GM23338 (cell line): ENCODE data around the gene CPE. TPM values are rescaled to one million over a fixed set of nuclear protein-coding genes. Genes with fewer than 3 reads are reported as not detected.

Experiments
- ATAC-seq: fragments of 200-7000 bp; cut with Tn5 transposase; 3 replicates; pipeline ENCODE4 v1.9.1; 2020
- DNase-seq: peaks from one replicate; pipeline ENCODE4 v3.0.0-alpha.2; 2015; ENCODE audit warnings: low spot score
- H2AFZ ChIP-seq: fragments of 200-600 bp; sonication (generic); 2 replicates; pipeline ENCODE4 v1.8.0; 2016; ENCODE audit warnings: antibody characterized with exemption, mild to moderate bottlenecking, moderate library complexity
- H3F3A ChIP-seq: fragments of 200-600 bp; sonication (generic); replicated peaks from 2 replicates; pipeline ENCODE4 v1.8.0; 2017; ENCODE audit warnings: antibody characterized with exemption, mixed run types, low read depth
- H3K27ac ChIP-seq: fragments of 200-600 bp; sonication (generic); 2 replicates; pipeline ENCODE4 v1.6.1; 2016; ENCODE audit warnings: low read depth
- H3K27me3 ChIP-seq: fragments of 200-600 bp; sonication (generic); 2 replicates; pipeline ENCODE4 v1.8.0; 2016; ENCODE audit warnings: mild to moderate bottlenecking, mixed run types, moderate library complexity; ENCODE audit not compliant: insufficient read depth
- H3K36me3 ChIP-seq: fragments of 200-600 bp; sonication (generic); 2 replicates; pipeline ENCODE4 v1.8.0; 2016; ENCODE audit warnings: mild to moderate bottlenecking; ENCODE audit not compliant: insufficient read depth
- H3K4me1 ChIP-seq: fragments of 200-600 bp; sonication (generic); 2 replicates; pipeline ENCODE4 v1.8.0; 2016; ENCODE audit warnings: mild to moderate bottlenecking, moderate library complexity; ENCODE audit not compliant: insufficient read depth
- H3K4me2 ChIP-seq: fragments of 200-600 bp; sonication (generic); 2 replicates; pipeline ENCODE4 v1.7.1; 2017; ENCODE audit warnings: mixed run types
- H3K4me3 ChIP-seq: fragments of 200-600 bp; sonication (generic); 2 replicates; pipeline ENCODE4 v1.6.1; 2016; ENCODE audit warnings: mixed run types
- H3K79me2 ChIP-seq: fragments of 200-600 bp; sonication (generic); replicated peaks from 2 replicates; pipeline ENCODE4 v1.8.0; 2017; ENCODE audit warnings: mild to moderate bottlenecking; ENCODE audit not compliant: insufficient read depth
- H3K9me2 ChIP-seq: fragments of 200-600 bp; sonication (generic); 2 replicates; pipeline ENCODE4 v1.8.0; 2017; ENCODE audit not compliant: insufficient read depth
- H4K20me1 ChIP-seq: fragments of 200-600 bp; sonication (generic); replicated peaks from 2 replicates; pipeline ENCODE4 v1.8.0; 2017; ENCODE audit warnings: mild to moderate bottlenecking; ENCODE audit not compliant: insufficient read depth
- H3K27ac Mint-ChIP-seq: 2 replicates; pipeline ENCODE4 v1.8.0; 2020; ENCODE audit warnings: inconsistent platforms, mild to moderate bottlenecking, moderate library complexity, mixed read lengths
- H3K27me3 Mint-ChIP-seq: 3 replicates; pipeline ENCODE4 v1.8.0; 2022; ENCODE audit warnings: low read depth, mild to moderate bottlenecking, moderate library complexity, mixed read lengths, inconsistent platforms; ENCODE audit not compliant: insufficient read depth, poor library complexity
- H3K36me3 Mint-ChIP-seq: 3 replicates; pipeline ENCODE4 v1.8.0; 2021; ENCODE audit warnings: low read depth, mild to moderate bottlenecking, inconsistent platforms, moderate library complexity, mixed read lengths
- H3K4me1 Mint-ChIP-seq: 3 replicates; pipeline ENCODE4 v1.8.0; 2020; ENCODE audit warnings: mild to moderate bottlenecking, inconsistent platforms, mixed read lengths
- H3K4me3 Mint-ChIP-seq: 3 replicates; pipeline ENCODE4 v1.8.0; 2021; ENCODE audit warnings: moderate library complexity, mild to moderate bottlenecking, inconsistent platforms, mixed read lengths
- H3K9me3 Mint-ChIP-seq: 3 replicates; pipeline ENCODE4 v1.8.0; 2020; ENCODE audit warnings: moderate library complexity, mild to moderate bottlenecking, inconsistent platforms, mixed read lengths
- EZH2phosphoT487 ChIP-seq: fragments of 200-600 bp; sonication (generic); IDR thresholded peaks from one replicate; pipeline ENCODE4 v1.8.1; 2018; ENCODE audit warnings: antibody characterized with exemption; ENCODE audit not compliant: unreplicated experiment
- POLR2AphosphoS5 ChIP-seq: IDR thresholded peaks from 2 replicates; pipeline ENCODE4 v1.6.1; 2016; ENCODE audit warnings: antibody characterized with exemption, low read depth
- STAT1 ChIP-seq: IDR thresholded peaks from one replicate; pipeline ENCODE4 v1.6.1; 2016; ENCODE audit warnings: antibody characterized with exemption; ENCODE audit not compliant: unreplicated experiment
- ZNF114 ChIP-seq: fragments of 250-450 bp; sonication (Bioruptor Pico); IDR thresholded peaks from 2 replicates; pipeline ENCODE4 v1.5.0; 2020; ENCODE audit warnings: mild to moderate bottlenecking, moderate library complexity
- ZNF331 ChIP-seq: fragments of 250-450 bp; sonication (Bioruptor Pico); IDR thresholded peaks from 2 replicates; pipeline ENCODE4 v1.5.0; 2020; ENCODE audit warnings: low read depth, mild to moderate bottlenecking, moderate library complexity
- ZNF462 ChIP-seq: fragments of 250-450 bp; sonication (Bioruptor Pico); IDR thresholded peaks from 2 replicates; pipeline ENCODE4 v1.5.0; 2020; ENCODE audit warnings: mild to moderate bottlenecking, moderate library complexity
- polyA plus RNA-seq: library from polyadenylated mRNA; unstranded; fragments of >200 nt; fragmentation: Nextera tagmentation; extraction: Ambion mirVana; gene quantifications from 2 replicates; pipeline ENCODE4 v1.2.1, GENCODE V29; 2016
- total RNA-seq: library from RNA; depleted of rRNA; stranded (reverse); fragments of >200 nt; shearing (Covaris generic); gene quantifications from 2 replicates; pipeline ENCODE4 v1.2.3, GENCODE V29; 2014
- TF ChIP-seq, protein P1 (sequence below): IDR thresholded peaks from one replicate; pipeline ENCODE4 v1.6.1; 2018; ENCODE audit warnings: antibody characterized with exemption; ENCODE audit not compliant: unreplicated experiment
- TF ChIP-seq, protein P2 (sequence below), 2 experiments: fragments of 200-600 bp in 1 of 2; sonication (generic) in 1 of 2; conservative IDR thresholded peaks; 2 replicates each; pipeline versions ENCODE4 v1.5.1 to v1.6.1; 2016 to 2017; ENCODE audit warnings: antibody characterized with exemption in 2 of 2, low read depth in 2 of 2, mild to moderate bottlenecking in 2 of 2, moderate library complexity in 1 of 2
- TF ChIP-seq, protein P3 (sequence below): IDR thresholded peaks from 2 replicates; pipeline ENCODE4 v1.6.1; 2016; ENCODE audit warnings: antibody characterized with exemption

The CPE gene
- total and polyA plus RNA-seq, 2 experiments from 2014 or later, result 10.3 to 16.5 TPM

- Histone ChIP-seq H4K20me1 (no peaks in the 10 kb centered on the region), H3K27me3 (no peaks in the 10 kb centered on the region), H3K9me2 (no peaks in the 10 kb centered on the region), H3K79me2 (no peaks in the 10 kb centered on the region), H3K27ac (no peak overlapping the region), H2AFZ (no peak overlapping the region), H3K4me2 (no peak overlapping the region), H3K36me3 (no peaks in the 10 kb centered on the region), H3F3A (no peaks in the 10 kb centered on the region), H3K4me1 (no peaks in the 10 kb centered on the region), H3K4me3 (no peak overlapping the region)
- H3K4me1 Mint-ChIP-seq, result peaks cover 6% of the 10 kb centered on the region; the same call in 2 of the 3 replicates
- no peak for ATAC-seq
- no peak overlapping the region for H3K4me3 Mint-ChIP-seq
- no peak for DNase-seq
- H3K27me3 Mint-ChIP-seq, result no peaks in the 10 kb centered on the region
- no peaks in the 10 kb centered on the region for H3K36me3 Mint-ChIP-seq
- H3K27ac Mint-ChIP-seq, result no peak overlapping the region
- no peak for TF ChIP-seq STAT1
- no peak for TF ChIP-seq ZNF114 (CRISPR knock-in tag)
- TF ChIP-seq, protein P1, sequence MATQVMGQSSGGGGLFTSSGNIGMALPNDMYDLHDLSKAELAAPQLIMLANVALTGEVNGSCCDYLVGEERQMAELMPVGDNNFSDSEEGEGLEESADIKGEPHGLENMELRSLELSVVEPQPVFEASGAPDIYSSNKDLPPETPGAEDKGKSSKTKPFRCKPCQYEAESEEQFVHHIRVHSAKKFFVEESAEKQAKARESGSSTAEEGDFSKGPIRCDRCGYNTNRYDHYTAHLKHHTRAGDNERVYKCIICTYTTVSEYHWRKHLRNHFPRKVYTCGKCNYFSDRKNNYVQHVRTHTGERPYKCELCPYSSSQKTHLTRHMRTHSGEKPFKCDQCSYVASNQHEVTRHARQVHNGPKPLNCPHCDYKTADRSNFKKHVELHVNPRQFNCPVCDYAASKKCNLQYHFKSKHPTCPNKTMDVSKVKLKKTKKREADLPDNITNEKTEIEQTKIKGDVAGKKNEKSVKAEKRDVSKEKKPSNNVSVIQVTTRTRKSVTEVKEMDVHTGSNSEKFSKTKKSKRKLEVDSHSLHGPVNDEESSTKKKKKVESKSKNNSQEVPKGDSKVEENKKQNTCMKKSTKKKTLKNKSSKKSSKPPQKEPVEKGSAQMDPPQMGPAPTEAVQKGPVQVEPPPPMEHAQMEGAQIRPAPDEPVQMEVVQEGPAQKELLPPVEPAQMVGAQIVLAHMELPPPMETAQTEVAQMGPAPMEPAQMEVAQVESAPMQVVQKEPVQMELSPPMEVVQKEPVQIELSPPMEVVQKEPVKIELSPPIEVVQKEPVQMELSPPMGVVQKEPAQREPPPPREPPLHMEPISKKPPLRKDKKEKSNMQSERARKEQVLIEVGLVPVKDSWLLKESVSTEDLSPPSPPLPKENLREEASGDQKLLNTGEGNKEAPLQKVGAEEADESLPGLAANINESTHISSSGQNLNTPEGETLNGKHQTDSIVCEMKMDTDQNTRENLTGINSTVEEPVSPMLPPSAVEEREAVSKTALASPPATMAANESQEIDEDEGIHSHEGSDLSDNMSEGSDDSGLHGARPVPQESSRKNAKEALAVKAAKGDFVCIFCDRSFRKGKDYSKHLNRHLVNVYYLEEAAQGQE, result no peak
- no peak for TF ChIP-seq EZH2phosphoT487
- no peak for TF ChIP-seq ZNF462 (CRISPR knock-in tag)
- TF ChIP-seq, protein P2, sequence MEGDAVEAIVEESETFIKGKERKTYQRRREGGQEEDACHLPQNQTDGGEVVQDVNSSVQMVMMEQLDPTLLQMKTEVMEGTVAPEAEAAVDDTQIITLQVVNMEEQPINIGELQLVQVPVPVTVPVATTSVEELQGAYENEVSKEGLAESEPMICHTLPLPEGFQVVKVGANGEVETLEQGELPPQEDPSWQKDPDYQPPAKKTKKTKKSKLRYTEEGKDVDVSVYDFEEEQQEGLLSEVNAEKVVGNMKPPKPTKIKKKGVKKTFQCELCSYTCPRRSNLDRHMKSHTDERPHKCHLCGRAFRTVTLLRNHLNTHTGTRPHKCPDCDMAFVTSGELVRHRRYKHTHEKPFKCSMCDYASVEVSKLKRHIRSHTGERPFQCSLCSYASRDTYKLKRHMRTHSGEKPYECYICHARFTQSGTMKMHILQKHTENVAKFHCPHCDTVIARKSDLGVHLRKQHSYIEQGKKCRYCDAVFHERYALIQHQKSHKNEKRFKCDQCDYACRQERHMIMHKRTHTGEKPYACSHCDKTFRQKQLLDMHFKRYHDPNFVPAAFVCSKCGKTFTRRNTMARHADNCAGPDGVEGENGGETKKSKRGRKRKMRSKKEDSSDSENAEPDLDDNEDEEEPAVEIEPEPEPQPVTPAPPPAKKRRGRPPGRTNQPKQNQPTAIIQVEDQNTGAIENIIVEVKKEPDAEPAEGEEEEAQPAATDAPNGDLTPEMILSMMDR (conservative IDR thresholded peaks at IDR 0.05; ENCODE audit: low read depth in 2 of 2), result no peak
- TF ChIP-seq ZNF331 (CRISPR knock-in tag), result no peak
- no peak for TF ChIP-seq POLR2AphosphoS5
- TF ChIP-seq, protein P3, sequence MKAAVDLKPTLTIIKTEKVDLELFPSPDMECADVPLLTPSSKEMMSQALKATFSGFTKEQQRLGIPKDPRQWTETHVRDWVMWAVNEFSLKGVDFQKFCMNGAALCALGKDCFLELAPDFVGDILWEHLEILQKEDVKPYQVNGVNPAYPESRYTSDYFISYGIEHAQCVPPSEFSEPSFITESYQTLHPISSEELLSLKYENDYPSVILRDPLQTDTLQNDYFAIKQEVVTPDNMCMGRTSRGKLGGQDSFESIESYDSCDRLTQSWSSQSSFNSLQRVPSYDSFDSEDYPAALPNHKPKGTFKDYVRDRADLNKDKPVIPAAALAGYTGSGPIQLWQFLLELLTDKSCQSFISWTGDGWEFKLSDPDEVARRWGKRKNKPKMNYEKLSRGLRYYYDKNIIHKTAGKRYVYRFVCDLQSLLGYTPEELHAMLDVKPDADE, result no peak
- no peaks in the 10 kb centered on the region for H3K9me3 Mint-ChIP-seq
These were observed 69.9 kb downstream of the CPE start for GRCh38 chr4:165448700-165449099.
